ENCODE results near the gene LHX8. TPM values are rescaled to one million over a fixed set of nuclear protein-coding genes. Genes with fewer than 3 reads are reported as not detected.
"Not testable (repeated sequence)": the region's sequence is repeated elsewhere in the genome, so short reads cannot be mapped to it uniquely, and the experiment has no call there.

Gene LHX8
- polyA plus RNA-seq, 1 donor from 2014 or later: 11.1 TPM

GRCh38 chr1:75174031-75174760 lies 40.0 kb downstream of the LHX8 start:
- H3K36me3 ChIP-seq (ENCODE audit: insufficient read depth, low read length): no peaks in the 10 kb centered on the region
- no peaks in the 10 kb centered on the region for H3F3A ChIP-seq (ENCODE audit: insufficient read depth, low read length, poor library complexity, severe bottlenecking)
- no peak overlapping the region for H3K9ac ChIP-seq (ENCODE audit: low read length)
- H3K4me3 ChIP-seq (ENCODE audit: low read length): no peak overlapping the region
- no peak overlapping the region for H3K4me2 ChIP-seq (ENCODE audit: low read length)
- no peaks in the 10 kb centered on the region for H3K9me2 ChIP-seq (ENCODE audit: insufficient read depth, low read length)
- no peak overlapping the region for H3K27ac ChIP-seq (ENCODE audit: low read length)
- TF ChIP-seq EP300 (conservative IDR thresholded peaks at IDR 0.05; ENCODE audit: poor library complexity, severe bottlenecking): no peak
- TF ChIP-seq RAD21 (conservative IDR thresholded peaks at IDR 0.05): no peak
- no peak for TF ChIP-seq EZH2 (IDR thresholded peaks at IDR 0.05; ENCODE audit: borderline replicate concordance, insufficient read depth, low read length, poor library complexity, severe bottlenecking)
- TF ChIP-seq TAF1 (IDR thresholded peaks at IDR 0.05; ENCODE audit: low read depth): no peak
- TF ChIP-seq REST (IDR thresholded peaks at IDR 0.05; ENCODE audit: borderline replicate concordance): no peak
- no peak for TF ChIP-seq SMC3 (conservative IDR thresholded peaks at IDR 0.05; ENCODE audit: poor library complexity)
- no peak for TF ChIP-seq CTCF (IDR thresholded peaks at IDR 0.05; ENCODE audit: poor library complexity, severe bottlenecking)
- no peak for TF ChIP-seq POLR2AphosphoS5 (IDR thresholded peaks at IDR 0.05)
- no peak for TF ChIP-seq MXI1 (conservative IDR thresholded peaks at IDR 0.05; ENCODE audit: poor library complexity, severe bottlenecking)
- H3K27me3 ChIP-seq (ENCODE audit: insufficient read depth, low read depth, low read length): no peaks in the 10 kb centered on the region
- no peak overlapping the region for H2AFZ ChIP-seq (ENCODE audit: low read depth, low read length)
- H3K79me2 ChIP-seq (replicated peaks; ENCODE audit: insufficient read depth, low read length): no peaks in the 10 kb centered on the region
- no peaks in the 10 kb centered on the region for H4K20me1 ChIP-seq (ENCODE audit: insufficient read depth)
- no peaks in the 10 kb centered on the region for H3K9me3 ChIP-seq (ENCODE audit: low read length)

GRCh38 chr1:75181214-75181955 lies 47.2 kb downstream of the LHX8 start:
- not testable (repeated sequence) for H3K9me2 ChIP-seq (ENCODE audit: insufficient read depth, low read length); H3K4me3 ChIP-seq (ENCODE audit: low read length); H3K79me2 ChIP-seq (replicated peaks; ENCODE audit: insufficient read depth, low read length); H3F3A ChIP-seq (ENCODE audit: insufficient read depth, low read length, poor library complexity, severe bottlenecking); H3K9ac ChIP-seq (ENCODE audit: low read length); H3K9me3 ChIP-seq (ENCODE audit: low read length); H3K27ac ChIP-seq (ENCODE audit: low read length); H3K27me3 ChIP-seq (ENCODE audit: insufficient read depth, low read depth, low read length); H3K4me2 ChIP-seq (ENCODE audit: low read length); H4K20me1 ChIP-seq (ENCODE audit: insufficient read depth); H2AFZ ChIP-seq (ENCODE audit: low read depth, low read length); H3K36me3 ChIP-seq (ENCODE audit: insufficient read depth, low read length)

All from neural cell (in vitro differentiated cells).